Measurements from ENCODE around the gene VAV3. TPM values are rescaled to one million over a fixed set of nuclear protein-coding genes. Genes with fewer than 3 reads are reported as not detected.

Gene VAV3
- polyA plus RNA-seq, 1 of the 3 experiments (the other 2 are of a cell fraction): not detected

DNA sequence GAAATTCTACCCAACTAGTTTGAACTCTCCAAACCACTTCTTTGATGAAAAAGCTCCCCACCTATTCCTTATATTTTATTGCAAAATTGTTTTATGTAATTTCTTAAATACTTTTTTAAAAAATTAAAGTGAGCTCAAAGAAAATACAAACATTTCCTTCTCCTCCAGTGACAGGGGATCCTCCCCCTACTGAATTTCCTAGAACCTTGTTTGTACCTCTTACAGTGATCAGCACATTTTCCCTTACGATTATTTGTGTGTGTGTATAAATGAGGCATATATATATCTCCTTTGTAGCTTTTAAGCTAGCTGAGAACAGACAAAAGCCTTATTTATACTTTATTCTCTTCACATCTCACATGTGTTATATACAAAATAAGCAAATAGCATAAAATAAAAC is 44.4 kb downstream of the VAV3 start:
- ChIA-PET CTCF (interaction anchor here (2.0 kb wide), 1 partner anchor 8 kb away, joined by 5 read pairs; no protein-coding TSS in a partner anchor), POLR2A (no interaction called here)
- H3K4me2 ChIP-seq: no peak overlapping the region
- H4K20me1 ChIP-seq (ENCODE audit: insufficient read depth): no peaks in the 10 kb centered on the region
- no peak for TF ChIP-seq YY1 (IDR thresholded peaks at IDR 0.05; ENCODE audit: low read depth)
- no peaks in the 10 kb centered on the region for H3K9me2 ChIP-seq
- no peak overlapping the region for H3K27ac ChIP-seq (ENCODE audit: low read depth in 2 of 2, low read length in 1 of 2)
- no peak overlapping the region for H3K9ac ChIP-seq
- H3K9me3 ChIP-seq: no peaks in the 10 kb centered on the region
- H3F3A ChIP-seq (replicated peaks; ENCODE audit: insufficient read depth): no peaks in the 10 kb centered on the region
- WGBS (ENCODE audit: low lambda C conversion rate): 67% methylated on average over 1 of the region's 1 CpG
- DNase-seq: no peak
- no peak overlapping the region for H3K4me3 ChIP-seq (ENCODE audit: low read depth in 2 of 2, low read length in 1 of 2)
- H3K79me2 ChIP-seq (ENCODE audit: insufficient read depth): no peaks in the 10 kb centered on the region
- no peak overlapping the region for H2AFZ ChIP-seq (ENCODE audit: low read depth)
- no peaks in the 10 kb centered on the region for H3K36me3 ChIP-seq (replicated peaks in 1 of 2; ENCODE audit: control insufficient read depth in 1 of 2, insufficient read depth in 2 of 2, low read length in 1 of 2)
- no peaks in the 10 kb centered on the region for H3K27me3 ChIP-seq (ENCODE audit: insufficient read depth)
- no peaks in the 10 kb centered on the region for H3K4me1 ChIP-seq (ENCODE audit: control insufficient read depth in 1 of 2, insufficient read depth in 2 of 2, low read depth in 1 of 2, low read length in 1 of 2)

DNA sequence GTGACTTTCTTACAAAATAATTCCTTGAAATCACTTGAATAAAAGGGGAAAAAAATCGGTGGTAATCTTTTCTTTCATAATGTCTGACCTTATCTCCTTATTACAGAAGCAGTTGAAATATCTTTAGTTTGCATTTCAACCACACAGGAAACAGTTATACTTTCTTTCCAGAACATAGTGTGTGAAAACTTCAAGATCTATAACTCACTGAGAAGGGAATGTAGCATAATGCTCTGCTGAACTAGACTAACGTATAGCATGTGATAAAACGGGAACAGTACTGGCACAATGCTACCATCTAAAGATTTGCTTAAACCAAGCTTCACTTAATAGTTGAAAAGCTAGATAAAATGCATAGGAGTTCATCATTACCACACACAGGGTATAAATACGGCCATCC is 45.0 kb downstream of the VAV3 start:
- Histone ChIP-seq H3K27ac (ENCODE audit: low read depth in 2 of 2, low read length in 1 of 2) (no peak overlapping the region), H3K27me3 (ENCODE audit: insufficient read depth) (no peaks in the 10 kb centered on the region), H2AFZ (ENCODE audit: low read depth) (no peak overlapping the region), H3K4me3 (ENCODE audit: low read depth in 2 of 2, low read length in 1 of 2) (no peak overlapping the region), H3K4me2 (no peak overlapping the region), H3K79me2 (ENCODE audit: insufficient read depth) (no peaks in the 10 kb centered on the region), H3F3A (replicated peaks; ENCODE audit: insufficient read depth) (no peaks in the 10 kb centered on the region), H3K9me2 (no peaks in the 10 kb centered on the region), H4K20me1 (ENCODE audit: insufficient read depth) (no peaks in the 10 kb centered on the region), H3K4me1 (ENCODE audit: control insufficient read depth in 1 of 2, insufficient read depth in 2 of 2, low read depth in 1 of 2, low read length in 1 of 2) (no peaks in the 10 kb centered on the region), H3K9ac (no peak overlapping the region), H3K36me3 (replicated peaks in 1 of 2; ENCODE audit: control insufficient read depth in 1 of 2, insufficient read depth in 2 of 2, low read length in 1 of 2) (no peaks in the 10 kb centered on the region), H3K9me3 (no peaks in the 10 kb centered on the region)
- 38% methylated on average over 4 of the region's 4 CpGs for WGBS (ENCODE audit: low lambda C conversion rate)
- DNase-seq: no peak
- TF ChIP-seq NFIC (IDR thresholded peaks at IDR 0.05; ENCODE audit: borderline replicate concordance): no peak
- TF ChIP-seq YY1 (IDR thresholded peaks at IDR 0.05; ENCODE audit: low read depth): no peak
- TF ChIP-seq, protein P1, sequence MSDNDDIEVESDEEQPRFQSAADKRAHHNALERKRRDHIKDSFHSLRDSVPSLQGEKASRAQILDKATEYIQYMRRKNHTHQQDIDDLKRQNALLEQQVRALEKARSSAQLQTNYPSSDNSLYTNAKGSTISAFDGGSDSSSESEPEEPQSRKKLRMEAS (IDR thresholded peaks at IDR 0.05; ENCODE audit: low read depth): no peak
- TF ChIP-seq MXI1 (IDR thresholded peaks at IDR 0.05; ENCODE audit: low read depth, low read length): no peak
- no peak for TF ChIP-seq FOXM1 (IDR thresholded peaks at IDR 0.05; ENCODE audit: low read depth)
- no peak for TF ChIP-seq CHD2 (IDR thresholded peaks at IDR 0.05; ENCODE audit: low read length, partially characterized antibody)
- TF ChIP-seq, protein P2, sequence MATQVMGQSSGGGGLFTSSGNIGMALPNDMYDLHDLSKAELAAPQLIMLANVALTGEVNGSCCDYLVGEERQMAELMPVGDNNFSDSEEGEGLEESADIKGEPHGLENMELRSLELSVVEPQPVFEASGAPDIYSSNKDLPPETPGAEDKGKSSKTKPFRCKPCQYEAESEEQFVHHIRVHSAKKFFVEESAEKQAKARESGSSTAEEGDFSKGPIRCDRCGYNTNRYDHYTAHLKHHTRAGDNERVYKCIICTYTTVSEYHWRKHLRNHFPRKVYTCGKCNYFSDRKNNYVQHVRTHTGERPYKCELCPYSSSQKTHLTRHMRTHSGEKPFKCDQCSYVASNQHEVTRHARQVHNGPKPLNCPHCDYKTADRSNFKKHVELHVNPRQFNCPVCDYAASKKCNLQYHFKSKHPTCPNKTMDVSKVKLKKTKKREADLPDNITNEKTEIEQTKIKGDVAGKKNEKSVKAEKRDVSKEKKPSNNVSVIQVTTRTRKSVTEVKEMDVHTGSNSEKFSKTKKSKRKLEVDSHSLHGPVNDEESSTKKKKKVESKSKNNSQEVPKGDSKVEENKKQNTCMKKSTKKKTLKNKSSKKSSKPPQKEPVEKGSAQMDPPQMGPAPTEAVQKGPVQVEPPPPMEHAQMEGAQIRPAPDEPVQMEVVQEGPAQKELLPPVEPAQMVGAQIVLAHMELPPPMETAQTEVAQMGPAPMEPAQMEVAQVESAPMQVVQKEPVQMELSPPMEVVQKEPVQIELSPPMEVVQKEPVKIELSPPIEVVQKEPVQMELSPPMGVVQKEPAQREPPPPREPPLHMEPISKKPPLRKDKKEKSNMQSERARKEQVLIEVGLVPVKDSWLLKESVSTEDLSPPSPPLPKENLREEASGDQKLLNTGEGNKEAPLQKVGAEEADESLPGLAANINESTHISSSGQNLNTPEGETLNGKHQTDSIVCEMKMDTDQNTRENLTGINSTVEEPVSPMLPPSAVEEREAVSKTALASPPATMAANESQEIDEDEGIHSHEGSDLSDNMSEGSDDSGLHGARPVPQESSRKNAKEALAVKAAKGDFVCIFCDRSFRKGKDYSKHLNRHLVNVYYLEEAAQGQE (IDR thresholded peaks at IDR 0.05; ENCODE audit: low read depth, low read length): no peak
- TF ChIP-seq, protein P3, sequence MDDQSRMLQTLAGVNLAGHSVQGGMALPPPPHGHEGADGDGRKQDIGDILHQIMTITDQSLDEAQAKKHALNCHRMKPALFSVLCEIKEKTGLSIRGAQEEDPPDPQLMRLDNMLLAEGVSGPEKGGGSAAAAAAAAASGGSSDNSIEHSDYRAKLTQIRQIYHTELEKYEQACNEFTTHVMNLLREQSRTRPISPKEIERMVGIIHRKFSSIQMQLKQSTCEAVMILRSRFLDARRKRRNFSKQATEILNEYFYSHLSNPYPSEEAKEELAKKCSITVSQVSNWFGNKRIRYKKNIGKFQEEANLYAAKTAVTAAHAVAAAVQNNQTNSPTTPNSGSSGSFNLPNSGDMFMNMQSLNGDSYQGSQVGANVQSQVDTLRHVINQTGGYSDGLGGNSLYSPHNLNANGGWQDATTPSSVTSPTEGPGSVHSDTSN (IDR thresholded peaks at IDR 0.05): no peak
- no peak for TF ChIP-seq JUND (IDR thresholded peaks at IDR 0.05)
- TF ChIP-seq, protein P4, sequence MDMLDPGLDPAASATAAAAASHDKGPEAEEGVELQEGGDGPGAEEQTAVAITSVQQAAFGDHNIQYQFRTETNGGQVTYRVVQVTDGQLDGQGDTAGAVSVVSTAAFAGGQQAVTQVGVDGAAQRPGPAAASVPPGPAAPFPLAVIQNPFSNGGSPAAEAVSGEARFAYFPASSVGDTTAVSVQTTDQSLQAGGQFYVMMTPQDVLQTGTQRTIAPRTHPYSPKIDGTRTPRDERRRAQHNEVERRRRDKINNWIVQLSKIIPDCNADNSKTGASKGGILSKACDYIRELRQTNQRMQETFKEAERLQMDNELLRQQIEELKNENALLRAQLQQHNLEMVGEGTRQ (IDR thresholded peaks at IDR 0.05; ENCODE audit: borderline replicate concordance, low read depth, low read length): no peak
- no peak for TF ChIP-seq ELF1 (IDR thresholded peaks at IDR 0.05)
- POLR2A ChIA-PET: no interaction called here
- CTCF ChIA-PET: no interaction called here
